NCI-H526 (cell line): ENCODE results near the gene MAP4K4.

Experiments used
- DNase-seq, 2 experiments: peaks; one replicate each; lab custom pipeline; 2025; lab: John Stamatoyannopoulos, UW

Gene MAP4K4

GRCh38 chr2:101723371-101724124 lies 26.0 kb downstream of the MAP4K4 start:
- DNase-seq = no peak

GRCh38 chr2:101724125-101724474 lies 26.6 kb downstream of the MAP4K4 start:
- no peak for DNase-seq

- DNase-seq = no peak
Measured at GRCh38 chr2:101725038-101725437, 27.5 kb downstream of the MAP4K4 start.

GRCh38 chr2:101725515-101726192 lies 28.1 kb downstream of the MAP4K4 start:
- DNase-seq = no peak

GRCh38 chr2:101728865-101729264 lies 31.4 kb downstream of the MAP4K4 start:
- no peak for DNase-seq

- no peak for DNase-seq
Measured at GRCh38 chr2:101729521-101730190, 32.1 kb downstream of the MAP4K4 start.

- DNase-seq = no peak
Measured at GRCh38 chr2:101731221-101732054, 33.9 kb downstream of the MAP4K4 start.

- DNase-seq = no peak
Measured at GRCh38 chr2:101732199-101732598, 34.7 kb downstream of the MAP4K4 start.

- no peak for DNase-seq
Measured at GRCh38 chr2:101732773-101733256, 35.3 kb downstream of the MAP4K4 start.

GRCh38 chr2:101733257-101733993 lies 35.9 kb downstream of the MAP4K4 start:
- DNase-seq = no peak

GRCh38 chr2:101734505-101735165 lies 37.1 kb downstream of the MAP4K4 start:
- no peak for DNase-seq

- DNase-seq = no peak
Measured at GRCh38 chr2:101735166-101735533, 37.6 kb downstream of the MAP4K4 start.

- no peak for DNase-seq
Measured at GRCh38 chr2:101736233-101736632, 38.7 kb downstream of the MAP4K4 start.

GRCh38 chr2:101736861-101737291 lies 39.4 kb downstream of the MAP4K4 start:
- DNase-seq = no peak

- no peak for DNase-seq
Measured at GRCh38 chr2:101737478-101738255, 40.2 kb downstream of the MAP4K4 start.

- no peak for DNase-seq
Measured at GRCh38 chr2:101738649-101739048, 41.1 kb downstream of the MAP4K4 start.

GRCh38 chr2:101740555-101740964 lies 43.1 kb downstream of the MAP4K4 start:
- no peak for DNase-seq

GRCh38 chr2:101741775-101742520 lies 44.4 kb downstream of the MAP4K4 start:
- DNase-seq = no peak

GRCh38 chr2:101742547-101742946 lies 45.0 kb downstream of the MAP4K4 start:
- no peak for DNase-seq
